ENCODE data around the gene NMRK1. TPM values are rescaled to one million over a fixed set of nuclear protein-coding genes. Genes with fewer than 3 reads are reported as not detected.

The NMRK1 gene
- total RNA-seq, 2 donors from 2014 or later = 16.2 to 34.1 TPM

DNA sequence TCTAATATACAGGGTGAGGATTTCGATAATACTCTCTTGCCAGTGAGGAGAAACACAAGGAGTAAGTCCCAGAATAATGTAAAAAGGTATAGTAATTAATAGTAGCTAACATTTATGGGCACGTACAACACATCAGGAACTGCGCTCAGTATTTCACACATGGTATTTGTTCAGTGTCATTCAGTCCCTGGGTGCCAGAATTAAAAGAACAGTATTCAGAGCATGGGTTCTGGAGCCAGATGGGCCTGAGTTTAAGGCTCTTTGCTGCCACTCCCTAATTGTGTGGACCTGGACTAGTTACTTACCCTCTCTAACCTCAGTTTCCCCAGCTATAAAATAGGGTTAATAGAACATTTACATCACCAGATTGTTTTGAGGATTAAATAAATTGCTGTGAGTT is 16.7 kb upstream of the NMRK1 start:
- H3K4me3 ChIP-seq = no peak overlapping the region
- H3K27me3 ChIP-seq (replicated peaks; ENCODE audit: insufficient read depth) = no peaks in the 10 kb centered on the region
- TF ChIP-seq POLR2AphosphoS5 (IDR thresholded peaks at IDR 0.05) = no peak
- TF ChIP-seq POLR2A (IDR thresholded peaks at IDR 0.05) = no peak
- no peak for TF ChIP-seq CTCF (IDR thresholded peaks at IDR 0.05)
- no peaks in the 10 kb centered on the region for H3K4me1 ChIP-seq (replicated peaks)
- intact Hi-C loops (cut with DNase I) = no loop called here
- DNase-seq (ENCODE audit: low spot score) = no peak
- no peaks in the 10 kb centered on the region for H3K36me3 ChIP-seq
- no peaks in the 10 kb centered on the region for H3K9me3 ChIP-seq
- 80% methylated on average over 3 of the region's 3 CpGs for WGBS
- H3K27ac ChIP-seq = no peak overlapping the region

GRCh38 chr9:75102177-75102790 is 14.3 kb upstream of the NMRK1 start:
- Histone ChIP-seq H3K9me3 (no peaks in the 10 kb centered on the region), H3K27me3 (replicated peaks; ENCODE audit: insufficient read depth) (no peaks in the 10 kb centered on the region), H3K27ac (no peak overlapping the region), H3K36me3 (no peaks in the 10 kb centered on the region), H3K4me3 (no peak overlapping the region), H3K4me1 (replicated peaks) (no peaks in the 10 kb centered on the region)
- 86% methylated on average over 7 of the region's 7 CpGs for WGBS
- no peak for TF ChIP-seq POLR2AphosphoS5 (IDR thresholded peaks at IDR 0.05)
- TF ChIP-seq CTCF (IDR thresholded peaks at IDR 0.05) = no peak
- TF ChIP-seq POLR2A (IDR thresholded peaks at IDR 0.05) = no peak
- no peak for DNase-seq (ENCODE audit: low spot score)
- intact Hi-C loops (cut with DNase I) = no loop called here

DNA sequence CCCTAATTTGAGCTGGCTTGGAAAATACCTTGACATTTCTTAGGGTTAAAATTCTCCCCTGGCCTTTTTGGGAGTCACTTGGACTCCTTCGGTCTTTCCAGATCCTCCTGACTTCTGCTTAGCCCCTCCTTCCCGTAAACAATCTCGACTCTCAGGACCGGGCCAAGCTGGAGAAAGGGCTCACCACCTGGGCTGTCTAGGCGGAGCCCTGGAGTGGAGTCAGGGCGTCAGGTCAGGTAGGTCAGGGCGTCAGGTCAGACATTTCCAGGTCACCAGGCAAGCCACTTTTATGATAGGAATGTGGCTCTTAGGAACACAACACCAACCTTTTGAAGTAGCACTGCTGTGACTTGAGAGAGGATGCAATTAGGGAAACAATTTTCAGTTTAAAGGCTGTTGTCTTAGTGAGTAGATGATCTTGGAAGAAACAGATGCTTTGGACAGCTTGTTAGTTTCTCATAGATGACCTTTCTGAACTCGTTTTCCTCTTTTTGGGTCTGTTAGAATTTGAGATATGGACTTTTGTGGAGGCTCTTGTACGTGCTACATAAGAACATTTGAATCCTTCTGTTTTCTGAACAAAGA is 13.1 kb upstream of the NMRK1 start:
- Histone ChIP-seq H3K27me3 (replicated peaks; ENCODE audit: insufficient read depth) (no peaks in the 10 kb centered on the region), H3K27ac (no peak overlapping the region), H3K4me3 (no peak overlapping the region), H3K9me3 (no peaks in the 10 kb centered on the region), H3K36me3 (no peaks in the 10 kb centered on the region), H3K4me1 (replicated peaks) (no peaks in the 10 kb centered on the region)
- WGBS = 66% methylated on average over 9 of the region's 9 CpGs
- DNase-seq (ENCODE audit: low spot score) = no peak
- intact Hi-C loops (cut with DNase I) = no loop called here
- TF ChIP-seq CTCF (IDR thresholded peaks at IDR 0.05) (no peak), POLR2A (IDR thresholded peaks at IDR 0.05) (no peak), POLR2AphosphoS5 (IDR thresholded peaks at IDR 0.05) (no peak)

- 51% methylated on average over 4 of the region's 4 CpGs for WGBS
- DNase-seq (ENCODE audit: low spot score) = no peak
- TF ChIP-seq POLR2AphosphoS5 (IDR thresholded peaks at IDR 0.05) (no peak), POLR2A (IDR thresholded peaks at IDR 0.05) (no peak), CTCF (IDR thresholded peaks at IDR 0.05) (no peak)
- intact Hi-C loops (cut with DNase I) = no loop called here
- no peak overlapping the region for H3K27ac ChIP-seq
- H3K27me3 ChIP-seq (replicated peaks; ENCODE audit: insufficient read depth) = no peaks in the 10 kb centered on the region
- no peaks in the 10 kb centered on the region for H3K9me3 ChIP-seq
- H3K36me3 ChIP-seq = no peaks in the 10 kb centered on the region
- no peak overlapping the region for H3K4me3 ChIP-seq
- no peaks in the 10 kb centered on the region for H3K4me1 ChIP-seq (replicated peaks)
Measured at GRCh38 chr9:75096796-75097195, 8.8 kb upstream of the NMRK1 start.

DNA sequence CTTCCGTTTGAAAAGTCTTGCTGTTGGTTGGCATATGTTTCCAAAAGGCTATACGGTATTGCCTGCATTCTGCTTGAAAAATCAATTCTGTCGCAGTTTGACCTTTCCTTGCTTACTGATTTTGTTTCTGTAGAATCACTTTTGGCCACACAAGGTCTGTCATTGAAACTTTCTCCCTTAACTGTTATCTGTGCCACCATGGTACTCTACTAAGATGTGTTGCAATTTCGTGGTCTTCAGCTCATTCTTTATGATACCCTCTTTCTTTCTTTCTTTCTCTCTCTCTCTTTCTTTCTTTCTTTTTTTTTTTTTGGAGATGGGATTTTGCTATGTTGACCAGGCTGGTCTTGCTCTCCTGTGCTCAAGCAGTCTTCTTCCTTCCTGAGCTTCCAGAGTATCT is 4.8 kb upstream of the NMRK1 start:
- no peaks in the 10 kb centered on the region for H3K36me3 ChIP-seq
- no peaks in the 10 kb centered on the region for H3K4me1 ChIP-seq (replicated peaks)
- no peaks in the 10 kb centered on the region for H3K9me3 ChIP-seq
- H3K27me3 ChIP-seq (replicated peaks; ENCODE audit: insufficient read depth) = no peaks in the 10 kb centered on the region
- WGBS = 85% methylated on average over 4 of the region's 4 CpGs
- no peak for DNase-seq (ENCODE audit: low spot score)
- intact Hi-C loops (cut with DNase I) = no loop called here
- H3K4me3 ChIP-seq = no peak overlapping the region
- no peak overlapping the region for H3K27ac ChIP-seq
- TF ChIP-seq CTCF (IDR thresholded peaks at IDR 0.05) (no peak), POLR2AphosphoS5 (IDR thresholded peaks at IDR 0.05) (no peak), POLR2A (IDR thresholded peaks at IDR 0.05) (no peak)

All from prostate gland (tissue), 2 donors.